Measurements from ENCODE around the gene LRRC7. TPM values are rescaled to one million over a fixed set of nuclear protein-coding genes. Genes with fewer than 3 reads are reported as not detected.

LRRC7 gene
- total RNA-seq, 4 donors from 2014 or later, result 11.1 to 21.3 (median 14.1) TPM

DNA sequence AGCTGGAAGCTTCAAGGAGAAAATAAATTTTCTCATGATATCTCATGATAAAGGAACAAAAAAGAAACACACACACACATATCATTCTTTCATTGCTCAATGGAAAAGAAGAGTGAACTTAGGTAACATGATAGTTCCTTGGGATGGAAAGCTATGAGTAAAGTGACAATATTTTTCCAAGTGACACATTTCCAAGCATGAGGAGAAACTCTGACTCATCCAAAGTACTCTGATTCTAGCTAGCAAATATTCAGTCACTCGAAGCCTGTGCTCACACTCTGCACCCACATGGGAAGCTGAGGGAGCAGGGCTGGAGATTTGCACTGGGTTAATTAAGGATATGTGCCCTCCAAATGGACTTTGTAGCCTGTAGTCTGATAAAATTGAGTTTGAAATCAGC is 415.3 kb downstream of the LRRC7 start:
- Histone ChIP-seq H3K4me1 (no peaks in the 10 kb centered on the region), H3K27me3 (no peaks in the 10 kb centered on the region), H3K36me3 (no peaks in the 10 kb centered on the region), H3K27ac (no peak overlapping the region), H3K4me3 (no peak overlapping the region), H3K9me3 (no peaks in the 10 kb centered on the region)
- 71 to 77% methylated on average over 1 of the region's 1 CpG for WGBS, 2 donors
- DNase-seq (ENCODE audit: low spot score in 2 of 2), result no peak
- TF ChIP-seq POLR2A (IDR thresholded peaks at IDR 0.05) (no peak), EP300 (IDR thresholded peaks at IDR 0.05) (no peak)
- TF ChIP-seq, protein P1, sequence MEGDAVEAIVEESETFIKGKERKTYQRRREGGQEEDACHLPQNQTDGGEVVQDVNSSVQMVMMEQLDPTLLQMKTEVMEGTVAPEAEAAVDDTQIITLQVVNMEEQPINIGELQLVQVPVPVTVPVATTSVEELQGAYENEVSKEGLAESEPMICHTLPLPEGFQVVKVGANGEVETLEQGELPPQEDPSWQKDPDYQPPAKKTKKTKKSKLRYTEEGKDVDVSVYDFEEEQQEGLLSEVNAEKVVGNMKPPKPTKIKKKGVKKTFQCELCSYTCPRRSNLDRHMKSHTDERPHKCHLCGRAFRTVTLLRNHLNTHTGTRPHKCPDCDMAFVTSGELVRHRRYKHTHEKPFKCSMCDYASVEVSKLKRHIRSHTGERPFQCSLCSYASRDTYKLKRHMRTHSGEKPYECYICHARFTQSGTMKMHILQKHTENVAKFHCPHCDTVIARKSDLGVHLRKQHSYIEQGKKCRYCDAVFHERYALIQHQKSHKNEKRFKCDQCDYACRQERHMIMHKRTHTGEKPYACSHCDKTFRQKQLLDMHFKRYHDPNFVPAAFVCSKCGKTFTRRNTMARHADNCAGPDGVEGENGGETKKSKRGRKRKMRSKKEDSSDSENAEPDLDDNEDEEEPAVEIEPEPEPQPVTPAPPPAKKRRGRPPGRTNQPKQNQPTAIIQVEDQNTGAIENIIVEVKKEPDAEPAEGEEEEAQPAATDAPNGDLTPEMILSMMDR (IDR thresholded peaks at IDR 0.05), result no peak

DNA sequence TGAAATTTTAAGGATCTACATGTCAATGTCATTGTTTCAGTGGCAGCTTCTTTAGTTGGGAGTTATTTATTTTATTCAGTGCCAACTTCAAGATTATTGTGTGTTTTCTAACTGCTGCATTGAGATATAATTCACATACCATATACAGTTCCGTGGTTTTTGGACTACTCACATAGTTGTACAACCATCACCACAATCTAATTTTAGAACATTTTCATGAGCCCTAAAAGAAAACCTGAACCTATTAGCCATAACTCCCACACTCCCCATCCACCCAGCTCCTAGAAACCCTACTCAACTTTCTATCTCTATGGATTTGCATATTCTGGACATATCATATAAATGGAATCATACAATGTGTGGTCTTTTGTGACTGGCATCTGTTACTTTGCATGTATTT is 417.7 kb downstream of the LRRC7 start:
- Histone ChIP-seq H3K4me3 (no peak overlapping the region), H3K4me1 (no peaks in the 10 kb centered on the region), H3K27ac (no peak overlapping the region), H3K27me3 (no peaks in the 10 kb centered on the region), H3K9me3 (no peaks in the 10 kb centered on the region), H3K36me3 (no peaks in the 10 kb centered on the region)
- 79 to 95% methylated on average over 1 of the region's 1 CpG for WGBS, 2 donors
- TF ChIP-seq, protein P1 (IDR thresholded peaks at IDR 0.05), result no peak
- TF ChIP-seq EP300 (IDR thresholded peaks at IDR 0.05), result no peak
- no peak for TF ChIP-seq POLR2A (IDR thresholded peaks at IDR 0.05)
- no peak for DNase-seq (ENCODE audit: low spot score in 2 of 2)

DNA sequence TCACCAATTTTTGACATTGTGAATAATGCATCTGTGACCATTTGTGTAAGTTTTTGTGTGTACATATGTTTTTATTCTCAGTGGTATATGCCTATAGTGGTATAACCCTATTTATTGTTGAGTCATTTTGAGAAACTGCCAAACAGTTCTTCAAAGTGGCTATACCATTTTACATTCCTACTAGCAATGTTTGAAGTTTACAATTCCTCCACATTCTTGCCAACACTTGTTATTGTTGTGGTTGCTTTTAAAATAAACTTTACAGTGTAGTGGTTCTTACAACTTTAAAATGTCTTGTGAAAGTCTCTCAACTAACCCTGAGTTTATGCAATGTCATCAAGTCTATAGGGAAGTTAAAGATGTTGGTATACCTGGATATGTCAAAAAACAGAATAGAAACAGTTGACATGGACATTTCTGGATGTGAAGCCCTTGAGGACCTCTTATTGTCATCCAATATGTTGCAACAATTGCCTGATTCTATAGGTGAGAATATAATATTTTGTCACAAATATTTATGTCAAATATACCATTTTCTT is 418.2 kb downstream of the LRRC7 start:
- no peak for DNase-seq (ENCODE audit: low spot score in 2 of 2)
- Histone ChIP-seq H3K9me3 (no peaks in the 10 kb centered on the region), H3K36me3 (no peaks in the 10 kb centered on the region), H3K4me1 (no peaks in the 10 kb centered on the region), H3K27me3 (no peaks in the 10 kb centered on the region), H3K4me3 (no peak overlapping the region), H3K27ac (no peak overlapping the region)
- TF ChIP-seq POLR2A (IDR thresholded peaks at IDR 0.05) (no peak), EP300 (IDR thresholded peaks at IDR 0.05) (no peak)
- TF ChIP-seq, protein P1 (IDR thresholded peaks at IDR 0.05), result no peak

DNA sequence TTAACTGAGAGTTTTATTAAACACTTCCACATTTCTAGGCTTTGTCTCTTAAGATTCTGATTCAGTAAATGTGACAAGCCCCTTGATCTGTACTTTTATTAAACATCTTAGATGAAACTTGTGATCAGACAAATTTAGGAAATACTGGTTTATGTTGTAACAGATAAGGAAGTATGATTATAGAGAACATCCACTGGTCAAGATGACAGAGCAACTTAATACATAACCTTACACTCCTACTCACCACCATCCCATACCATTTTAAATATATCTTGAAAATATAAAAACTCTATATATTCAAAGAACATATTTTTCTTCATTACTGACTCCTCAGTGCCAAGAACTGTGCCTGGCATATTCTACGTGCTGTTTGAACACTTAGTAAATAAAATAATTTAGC is 420.2 kb downstream of the LRRC7 start:
- WGBS, 2 donors, result 80 to 85% methylated on average over 1 of the region's 1 CpG

DNA sequence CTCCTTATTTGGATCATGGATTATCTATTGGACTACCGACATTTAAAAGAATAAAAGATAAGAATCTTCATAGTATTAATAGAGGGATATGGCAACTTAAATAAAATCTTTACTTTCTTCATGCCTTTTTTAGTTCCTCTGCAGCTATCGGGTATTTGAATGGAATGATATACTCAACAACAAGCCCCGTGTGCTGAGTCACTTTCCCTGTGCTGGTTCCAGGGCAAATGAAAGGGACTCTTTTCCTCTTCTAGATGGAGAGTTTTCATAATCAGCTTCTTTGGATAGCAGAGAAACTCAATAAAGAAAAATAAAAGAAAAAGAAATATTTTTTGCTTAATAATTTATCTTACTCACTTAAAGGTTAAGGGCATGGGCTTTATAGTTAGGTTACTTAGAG is 423.9 kb downstream of the LRRC7 start:
- Histone ChIP-seq H3K27me3 (no peaks in the 10 kb centered on the region), H3K9me3 (no peaks in the 10 kb centered on the region), H3K36me3 (no peaks in the 10 kb centered on the region), H3K4me3 (no peak overlapping the region), H3K27ac (no peak overlapping the region), H3K4me1 (peaks cover 0 to 6% (median 0%) of the 10 kb centered on the region in 4 donors)
- TF ChIP-seq, protein P1 (IDR thresholded peaks at IDR 0.05), result no peak
- TF ChIP-seq EP300 (IDR thresholded peaks at IDR 0.05) (no peak), POLR2A (IDR thresholded peaks at IDR 0.05) (no peak)
- no peak for DNase-seq (ENCODE audit: low spot score in 2 of 2)
- WGBS, 2 donors, result 58 to 62% methylated on average over 3 of the region's 3 CpGs

More for the DNA sequence above, 420.2 kb downstream of the LRRC7 start:
- peaks cover 0 to 6% (median 0%) of the 10 kb centered on the region in 4 donors for H3K4me1 ChIP-seq
- no peak overlapping the region for H3K4me3 ChIP-seq
- H3K27me3 ChIP-seq, result no peaks in the 10 kb centered on the region
- no peaks in the 10 kb centered on the region for H3K36me3 ChIP-seq
- H3K27ac ChIP-seq, result no peak overlapping the region
- DNase-seq (ENCODE audit: low spot score in 2 of 2), result no peak
- no peak for TF ChIP-seq POLR2A (IDR thresholded peaks at IDR 0.05)
- TF ChIP-seq, protein P1 (IDR thresholded peaks at IDR 0.05), result no peak
- no peak for TF ChIP-seq EP300 (IDR thresholded peaks at IDR 0.05)
- H3K9me3 ChIP-seq, result no peaks in the 10 kb centered on the region
